Hepatocyte (in vitro differentiated cells): ENCODE measurements around the gene SSR2.

ENCODE experiments used
- EZH2 ChIP-seq: fragments of 200-600 bp; sonication (generic); IDR thresholded peaks from 2 replicates; pipeline ENCODE4 v1.6.1; 2016; ENCODE audit warnings: antibody characterized with exemption, mild to moderate bottlenecking, borderline replicate concordance
- EZH2phosphoT487 ChIP-seq: fragments of 200-600 bp; sonication (generic); IDR thresholded peaks from one replicate; pipeline ENCODE4 v1.6.1; 2018; ENCODE audit warnings: antibody characterized with exemption, mild to moderate bottlenecking, low read depth, moderate library complexity; ENCODE audit not compliant: unreplicated experiment, severe bottlenecking
- TF ChIP-seq, protein P1 (sequence below): fragments of 200-600 bp; sonication (generic); IDR thresholded peaks from 2 replicates; pipeline ENCODE4 v1.5.1; 2016; ENCODE audit warnings: antibody characterized with exemption, mild to moderate bottlenecking; ENCODE audit not compliant: poor library complexity

DNA sequence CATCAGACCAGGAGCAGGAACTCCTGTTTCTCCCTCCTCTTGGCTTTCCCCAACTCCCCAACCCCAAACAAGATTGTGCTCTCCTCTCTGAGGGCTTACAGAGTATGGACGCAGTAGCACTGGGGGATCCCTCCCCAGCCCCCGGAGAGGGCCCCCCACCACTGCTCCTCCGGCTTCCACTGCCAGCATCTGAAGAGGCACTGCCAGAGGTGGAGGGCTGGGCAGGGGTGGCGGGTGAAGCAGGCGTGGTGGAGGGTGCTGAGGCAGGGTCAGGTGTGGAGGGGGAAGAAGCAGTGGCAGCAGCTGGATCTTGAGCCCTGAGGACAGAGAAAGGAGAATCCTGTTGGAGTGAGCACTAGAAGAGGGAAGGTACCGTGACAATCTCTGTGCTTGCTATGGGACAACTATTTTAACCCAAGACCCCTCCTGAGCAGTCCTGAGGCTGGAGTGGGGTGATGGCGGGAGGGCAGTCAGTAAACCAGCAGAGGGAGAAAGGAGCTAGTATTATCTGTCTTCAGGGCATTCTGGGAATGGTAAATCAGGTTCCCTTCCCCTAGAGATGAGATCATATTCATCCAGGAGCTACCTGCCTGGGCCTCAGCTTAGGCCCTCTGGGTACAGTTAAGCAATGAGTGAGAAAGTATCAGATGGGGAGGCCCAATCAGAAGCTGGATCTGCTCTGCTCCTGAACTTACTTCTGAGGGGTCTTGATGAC, 30.4 kb upstream of the SSR2 start:
- no peak for TF ChIP-seq EZH2
- TF ChIP-seq, protein P1, sequence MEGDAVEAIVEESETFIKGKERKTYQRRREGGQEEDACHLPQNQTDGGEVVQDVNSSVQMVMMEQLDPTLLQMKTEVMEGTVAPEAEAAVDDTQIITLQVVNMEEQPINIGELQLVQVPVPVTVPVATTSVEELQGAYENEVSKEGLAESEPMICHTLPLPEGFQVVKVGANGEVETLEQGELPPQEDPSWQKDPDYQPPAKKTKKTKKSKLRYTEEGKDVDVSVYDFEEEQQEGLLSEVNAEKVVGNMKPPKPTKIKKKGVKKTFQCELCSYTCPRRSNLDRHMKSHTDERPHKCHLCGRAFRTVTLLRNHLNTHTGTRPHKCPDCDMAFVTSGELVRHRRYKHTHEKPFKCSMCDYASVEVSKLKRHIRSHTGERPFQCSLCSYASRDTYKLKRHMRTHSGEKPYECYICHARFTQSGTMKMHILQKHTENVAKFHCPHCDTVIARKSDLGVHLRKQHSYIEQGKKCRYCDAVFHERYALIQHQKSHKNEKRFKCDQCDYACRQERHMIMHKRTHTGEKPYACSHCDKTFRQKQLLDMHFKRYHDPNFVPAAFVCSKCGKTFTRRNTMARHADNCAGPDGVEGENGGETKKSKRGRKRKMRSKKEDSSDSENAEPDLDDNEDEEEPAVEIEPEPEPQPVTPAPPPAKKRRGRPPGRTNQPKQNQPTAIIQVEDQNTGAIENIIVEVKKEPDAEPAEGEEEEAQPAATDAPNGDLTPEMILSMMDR = no peak
- no peak for TF ChIP-seq EZH2phosphoT487
